Activated CD8-positive, alpha-beta memory T cell treated with anti-CD3 and anti-CD28 coated beads, Interleukin-2, amount 50 U/mL, for 1 hour (primary cell): Measurements from ENCODE around the gene MAGEA8.
A peak's percentile ranks its signal among the peaks of the same experiment; 100 is the strongest.
"Not testable (repeated sequence)": the region's sequence is repeated elsewhere in the genome, so short reads cannot be mapped to it uniquely, and the experiment has no call there.

Experiments
- DNase-seq: peaks from one replicate; pipeline ENCODE4 v3.0.0-alpha.2; 2020; ENCODE audit errors: extremely low read depth

Gene MAGEA8

GRCh38 chrX:149881081-149881711 is at the start of gene MAGEA8:
TSS of gene MAGEA8 (plus strand) at chrX:149881183. CDS start at chrX:149884273, 3,090 bp downstream.
- DNase-seq: no peak

GRCh38 chrX:149831473-149831872 is 49.5 kb upstream of the MAGEA8 start:
- DNase-seq: no peak

- DNase-seq: not testable (repeated sequence)
Measured at GRCh38 chrX:149836728-149837127, 44.3 kb upstream of the MAGEA8 start.

- DNase-seq: no peak
Measured at GRCh38 chrX:149837167-149837566, 43.8 kb upstream of the MAGEA8 start.

GRCh38 chrX:149837639-149838038 is 43.3 kb upstream of the MAGEA8 start:
- no peak for DNase-seq

GRCh38 chrX:149841929-149842328 is 39.1 kb upstream of the MAGEA8 start:
- no peak for DNase-seq

GRCh38 chrX:149845385-149845784 is 35.6 kb upstream of the MAGEA8 start:
- DNase-seq: no peak

GRCh38 chrX:149846789-149847188 is 34.2 kb upstream of the MAGEA8 start:
- no peak for DNase-seq

- DNase-seq: no peak
Measured at GRCh38 chrX:149848855-149849254, 32.1 kb upstream of the MAGEA8 start.

- DNase-seq: no peak
Measured at GRCh38 chrX:149849787-149850186, 31.2 kb upstream of the MAGEA8 start.

GRCh38 chrX:149851864-149852263 is 29.1 kb upstream of the MAGEA8 start:
- no peak for DNase-seq

GRCh38 chrX:149853925-149854324 is 27.1 kb upstream of the MAGEA8 start:
- DNase-seq: no peak

- DNase-seq: no peak
Measured at GRCh38 chrX:149858592-149858991, 22.4 kb upstream of the MAGEA8 start.

GRCh38 chrX:149860445-149860844 is 20.5 kb upstream of the MAGEA8 start:
- no peak for DNase-seq

GRCh38 chrX:149865390-149865789 is 15.6 kb upstream of the MAGEA8 start:
- DNase-seq: no peak

GRCh38 chrX:149867488-149867887 is 13.5 kb upstream of the MAGEA8 start:
- no peak for DNase-seq

- no peak for DNase-seq
Measured at GRCh38 chrX:149870840-149871239, 10.1 kb upstream of the MAGEA8 start.

GRCh38 chrX:149871433-149871832 is 9.6 kb upstream of the MAGEA8 start:
- no peak for DNase-seq

- peak; percentile 35 for DNase-seq
Measured at GRCh38 chrX:149871940-149872339, 9.0 kb upstream of the MAGEA8 start.

GRCh38 chrX:149877157-149877556 is 3.8 kb upstream of the MAGEA8 start:
- no peak for DNase-seq

- no peak for DNase-seq
Measured at GRCh38 chrX:149877636-149878035, 3.3 kb upstream of the MAGEA8 start.

- not testable (repeated sequence) for DNase-seq
Measured at GRCh38 chrX:149890828-149891227, 9.8 kb downstream of the MAGEA8 start.

GRCh38 chrX:149898554-149898953 is 17.6 kb downstream of the MAGEA8 start:
- no peak for DNase-seq
